ENCODE results near the gene VSIG8. TPM values are rescaled to one million over a fixed set of nuclear protein-coding genes. Genes with fewer than 3 reads are reported as not detected.

The VSIG8 gene
- total and polyA plus RNA-seq, 2 of the 8 experiments (the other 6 are each of a cell fraction or from before 2014, with no cell fraction given), result not detected

DNA sequence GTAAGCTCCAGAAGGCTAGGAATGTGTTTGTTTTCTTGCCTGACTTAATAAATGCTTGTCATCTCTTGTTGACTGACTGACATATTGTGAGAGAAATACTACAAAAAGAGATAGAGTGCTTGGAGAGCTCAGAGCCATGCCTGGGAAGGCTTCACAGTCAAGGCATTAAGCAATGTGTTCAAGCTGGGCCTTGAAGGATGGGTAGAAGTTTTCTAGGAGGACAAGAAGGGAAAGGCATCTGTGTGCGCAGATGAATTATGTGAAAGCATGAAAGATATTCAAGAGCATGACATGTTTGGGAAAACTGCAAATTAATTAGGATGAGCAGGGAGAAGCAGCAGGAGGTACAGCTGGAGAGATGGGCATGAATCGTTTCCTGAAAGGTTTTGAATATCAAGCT lies 30.1 kb downstream of the VSIG8 start:
- no peaks in the 10 kb centered on the region for H3K79me2 ChIP-seq (ENCODE audit: control insufficient read depth in 1 of 2, insufficient read depth in 2 of 2, low read length in 2 of 2)
- H3K79me1 ChIP-seq (ENCODE audit: low read depth, low read length), result no peaks in the 10 kb centered on the region
- peaks cover 0 to 4% (median 2%) of the 10 kb centered on the region in 4 experiments; a peak in 1 of 7 replicates for H3K4me1 ChIP-seq (replicated peaks in 1 of 4; ENCODE audit: control insufficient read depth in 3 of 4, insufficient read depth in 4 of 4, low read length in 3 of 4)
- H3K4me3 ChIP-seq (ENCODE audit: extremely low read depth in 1 of 4, insufficient read depth in 2 of 4, low read depth in 3 of 4, low read length in 4 of 4), result no peak overlapping the region
- H2BK15ac ChIP-seq (ENCODE audit: low read length), result no peak overlapping the region
- H4K8ac ChIP-seq (ENCODE audit: extremely low read depth, insufficient read depth, low read length), result no peak overlapping the region
- H3K18ac ChIP-seq (ENCODE audit: extremely low read depth, low read length), result no peak overlapping the region
- H2BK20ac ChIP-seq (ENCODE audit: low read length), result no peak overlapping the region
- H3K9ac ChIP-seq (replicated peaks in 1 of 4; ENCODE audit: extremely low read depth in 1 of 4, low read depth in 3 of 4, low read length in 3 of 4), result no peak overlapping the region
- no peaks in the 10 kb centered on the region for H4K20me1 ChIP-seq (replicated peaks in 1 of 2; ENCODE audit: control insufficient read depth in 1 of 2, insufficient read depth in 2 of 2, low read length in 2 of 2)
- CTCF ChIA-PET (ENCODE audit: partially characterized antibody), result interaction anchor here (0.8 to 11.2 kb wide), 10 partner anchors 9 to 628 kb away, joined by 3 to 175 read pairs (median 5); partner anchors contain the start of gene FCRL6
- no peak overlapping the region for H3K27ac ChIP-seq (ENCODE audit: low read depth, low read length)
- H3K27me3 ChIP-seq (replicated peaks in 1 of 4; ENCODE audit: control insufficient read depth in 3 of 4, extremely low read depth in 1 of 4, insufficient read depth in 3 of 4, low read length in 3 of 4), result peaks cover 0 to 15% (median 3%) of the 10 kb centered on the region in 4 experiments; a peak in 6 of 7 replicates
- H2BK12ac ChIP-seq (ENCODE audit: low read depth, low read length), result no peak overlapping the region
- no peak overlapping the region for H3K56ac ChIP-seq (replicated peaks; ENCODE audit: insufficient read length, low read depth, low read length)
- H2AFZ ChIP-seq (ENCODE audit: low read length), result no peak overlapping the region
- H3K23me2 ChIP-seq (ENCODE audit: low read depth, low read length), result no peaks in the 10 kb centered on the region
- H3K23ac ChIP-seq (ENCODE audit: insufficient read length), result no peak overlapping the region
- H2BK5ac ChIP-seq (ENCODE audit: low read depth, low read length), result no peak overlapping the region
- WGBS, 2 experiments (ENCODE audit: extremely low coverage in 1 of 2, insufficient coverage in 1 of 2, insufficient read length in 1 of 2, insufficient replicate concordance in 2 of 2, low coverage in 1 of 2, low lambda C conversion rate in 2 of 2, missing lambda C conversion rate in 1 of 2), result 85% methylated on average over 2 of the region's 2 CpGs; no CpG with 5 or more reads in 1 of the 2 experiments
- POLR2A ChIA-PET (ENCODE audit: partially characterized antibody), result no interaction called here
- no peak overlapping the region for H4K91ac ChIP-seq (replicated peaks; ENCODE audit: insufficient read length, low read length)
- no peak overlapping the region for H3K4me2 ChIP-seq (ENCODE audit: insufficient read depth in 1 of 2, low read depth in 2 of 2, low read length in 2 of 2)
- no peaks in the 10 kb centered on the region for H3K36me3 ChIP-seq (ENCODE audit: control insufficient read depth in 2 of 4, insufficient read depth in 4 of 4, low read length in 3 of 4)
- no peak overlapping the region for H4K5ac ChIP-seq (ENCODE audit: insufficient read length, low read depth, low read length)
- H3K14ac ChIP-seq (ENCODE audit: insufficient read length), result no peak overlapping the region
- no peak overlapping the region for H3K4ac ChIP-seq (replicated peaks; ENCODE audit: insufficient read length, low read depth, low read length)
- no peak overlapping the region for H2BK120ac ChIP-seq (replicated peaks; ENCODE audit: low read depth, low read length)
- no peaks in the 10 kb centered on the region for H3K9me3 ChIP-seq (ENCODE audit: insufficient read depth in 2 of 2, low read depth in 1 of 2, low read length in 1 of 2)
- DNase-seq (ENCODE audit: low read depth in 1 of 2, low spot score in 2 of 2) (no peak), FAIRE-seq (no peak)
- H2AK5ac ChIP-seq (ENCODE audit: low read depth, low read length), result no peak overlapping the region
- TF ChIP-seq, protein P1, sequence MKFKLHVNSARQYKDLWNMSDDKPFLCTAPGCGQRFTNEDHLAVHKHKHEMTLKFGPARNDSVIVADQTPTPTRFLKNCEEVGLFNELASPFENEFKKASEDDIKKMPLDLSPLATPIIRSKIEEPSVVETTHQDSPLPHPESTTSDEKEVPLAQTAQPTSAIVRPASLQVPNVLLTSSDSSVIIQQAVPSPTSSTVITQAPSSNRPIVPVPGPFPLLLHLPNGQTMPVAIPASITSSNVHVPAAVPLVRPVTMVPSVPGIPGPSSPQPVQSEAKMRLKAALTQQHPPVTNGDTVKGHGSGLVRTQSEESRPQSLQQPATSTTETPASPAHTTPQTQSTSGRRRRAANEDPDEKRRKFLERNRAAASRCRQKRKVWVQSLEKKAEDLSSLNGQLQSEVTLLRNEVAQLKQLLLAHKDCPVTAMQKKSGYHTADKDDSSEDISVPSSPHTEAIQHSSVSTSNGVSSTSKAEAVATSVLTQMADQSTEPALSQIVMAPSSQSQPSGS (IDR thresholded peaks at IDR 0.05; ENCODE audit: low read length), result no peak
- TF ChIP-seq CHD2 (IDR thresholded peaks at IDR 0.05; ENCODE audit: low read length) (no peak), GTF2F1 (IDR thresholded peaks at IDR 0.05; ENCODE audit: borderline replicate concordance, low read depth, low read length) (no peak), JUN (IDR thresholded peaks at IDR 0.05; ENCODE audit: low read depth, low read length) (no peak), SRF (IDR thresholded peaks at IDR 0.05; ENCODE audit: low read depth, low read length) (no peak), RFX5 (IDR thresholded peaks at IDR 0.05; ENCODE audit: borderline replicate concordance, low read depth, low read length) (no peak), POLR2AphosphoS5 (IDR thresholded peaks at IDR 0.05; ENCODE audit: low read depth, low read length) (no peak), NRF1 (IDR thresholded peaks at IDR 0.05; ENCODE audit: low read depth, low read length) (no peak), NANOG (IDR thresholded peaks at IDR 0.05; ENCODE audit: insufficient read depth, low read depth, low read length, poor library complexity, severe bottlenecking) (no peak)
- TF ChIP-seq, protein P2, sequence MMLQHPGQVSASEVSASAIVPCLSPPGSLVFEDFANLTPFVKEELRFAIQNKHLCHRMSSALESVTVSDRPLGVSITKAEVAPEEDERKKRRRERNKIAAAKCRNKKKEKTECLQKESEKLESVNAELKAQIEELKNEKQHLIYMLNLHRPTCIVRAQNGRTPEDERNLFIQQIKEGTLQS (IDR thresholded peaks at IDR 0.05; ENCODE audit: insufficient read depth, low read depth, low read length), result no peak
